Activated T-cell treated with anti-CD3 and anti-CD28 coated beads, Interleukin-2, amount 50 U/mL, for 1 hour (primary cell): Measurements from ENCODE around the gene TAOK2.
A peak's percentile ranks its signal among the peaks of the same experiment; 100 is the strongest.
"Not testable (repeated sequence)": the region's sequence is repeated elsewhere in the genome, so short reads cannot be mapped to it uniquely, and the experiment has no call there.

Experiments
- DNase-seq: peaks from one replicate; pipeline ENCODE4 v3.0.0-alpha.2; 2020

The TAOK2 gene

DNA sequence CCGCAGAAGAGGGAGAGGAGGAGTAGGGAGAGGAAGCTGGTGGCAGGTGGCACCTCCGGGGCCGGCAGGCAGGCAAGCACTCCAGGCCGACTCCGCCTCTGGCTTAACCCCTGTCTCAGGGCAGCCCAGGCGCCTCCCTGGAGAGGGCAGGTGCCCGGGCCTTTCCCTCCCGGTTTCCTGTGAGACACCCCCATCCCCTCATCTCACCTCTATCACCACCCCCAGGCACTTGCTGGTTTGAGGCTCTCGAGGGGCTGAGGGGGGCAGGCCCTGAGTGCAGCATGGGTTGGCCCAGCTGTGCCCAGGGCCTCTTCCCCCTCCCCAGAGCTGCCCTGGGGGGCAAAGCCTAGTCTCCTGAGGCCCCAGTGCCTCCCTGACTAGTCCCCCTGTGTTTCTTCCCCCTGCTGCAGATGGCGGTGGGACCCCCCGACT, 31.2 kb downstream of the TAOK2 start:
- no peak for DNase-seq

DNA sequence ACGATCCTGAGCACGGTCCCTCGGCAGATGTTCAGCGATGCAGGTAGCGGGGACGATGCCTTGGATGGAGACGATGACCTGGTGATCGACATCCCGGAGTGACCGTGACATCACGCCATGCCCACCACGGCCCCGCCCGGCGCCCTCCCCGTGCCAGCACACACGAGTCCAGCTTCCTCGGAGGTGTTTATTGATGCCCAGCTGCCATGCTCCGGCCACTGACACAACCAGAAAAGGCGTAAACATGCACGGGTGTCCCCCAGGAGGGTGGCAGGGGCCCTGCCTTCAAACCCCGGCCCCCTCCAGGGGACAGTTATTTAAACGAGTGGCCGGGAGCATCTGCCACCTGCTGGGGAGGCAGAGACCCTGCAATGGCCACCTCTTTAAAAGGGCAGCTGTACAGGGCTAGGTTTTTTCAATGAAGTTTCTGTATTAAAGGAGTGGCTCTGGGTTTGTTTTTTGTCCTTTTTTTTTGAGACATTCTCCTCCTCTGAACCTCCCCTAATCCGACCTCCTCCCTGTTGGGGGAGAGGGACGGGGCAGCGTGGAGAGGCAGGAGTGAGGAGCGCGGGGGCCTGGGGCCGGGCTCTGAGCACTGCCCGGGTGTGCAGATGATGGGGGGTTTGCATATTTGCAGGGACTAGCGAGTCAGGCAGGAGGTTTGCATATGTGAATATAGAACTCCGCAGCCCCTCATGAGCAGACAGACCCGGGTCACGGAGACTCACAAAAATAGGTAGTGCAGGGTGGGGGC, 31.9 kb downstream of the TAOK2 start:
- peak; percentile 53 for DNase-seq

DNA sequence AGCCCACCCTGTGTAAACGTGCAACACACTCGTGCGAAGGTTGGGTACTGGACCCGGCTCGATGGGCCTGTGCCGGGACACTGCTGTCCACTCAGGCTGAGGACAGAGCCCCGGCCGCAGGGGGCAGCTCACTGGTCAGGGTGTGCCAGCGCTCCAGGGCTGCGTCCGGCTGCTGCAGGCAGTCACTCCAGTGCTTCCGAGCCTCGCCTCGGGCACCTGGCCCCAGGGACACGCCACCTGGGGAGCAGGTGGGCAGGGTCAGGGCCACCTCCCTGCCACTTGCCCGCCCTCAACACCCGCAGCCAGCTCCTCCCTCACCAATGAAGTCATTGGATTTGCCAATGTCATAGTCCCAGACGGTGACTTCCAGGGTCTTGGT, 32.4 kb downstream of the TAOK2 start:
- no peak for DNase-seq

DNA sequence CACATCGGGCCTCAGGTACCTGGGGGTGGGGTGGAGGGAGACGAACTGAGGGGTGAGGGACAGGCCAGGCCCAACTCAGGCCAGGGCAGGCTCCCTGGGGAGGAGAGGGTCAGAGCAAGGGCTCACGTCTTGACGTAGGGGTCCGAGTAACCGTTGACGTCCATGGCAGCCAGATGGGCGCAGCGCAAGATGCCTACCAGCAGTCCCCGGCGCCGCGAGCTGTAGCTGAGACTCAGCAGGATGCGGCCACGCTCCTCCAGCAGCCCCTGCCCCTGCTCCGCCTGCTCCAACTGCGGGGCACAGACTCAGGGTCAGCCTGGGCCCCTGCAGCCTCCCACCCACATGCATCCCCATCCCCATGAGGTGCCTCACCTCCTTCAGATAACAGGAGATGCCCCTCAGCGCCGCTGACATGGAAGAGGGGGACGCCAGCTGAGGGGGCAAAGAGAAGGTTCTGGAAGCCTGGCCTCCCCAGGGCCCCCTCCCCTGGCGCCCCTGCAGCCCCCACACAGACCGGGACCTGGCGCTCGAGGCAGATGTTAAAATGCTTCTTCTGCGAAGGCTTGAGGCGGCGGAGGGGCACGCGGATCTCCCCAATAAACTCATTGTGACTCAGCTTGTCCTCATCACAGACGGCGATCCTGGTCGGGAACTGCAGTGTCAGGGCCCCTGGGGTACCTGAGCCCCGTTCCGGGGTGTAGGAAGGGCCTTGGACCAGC, 33.1 kb downstream of the TAOK2 start:
- no peak for DNase-seq

DNA sequence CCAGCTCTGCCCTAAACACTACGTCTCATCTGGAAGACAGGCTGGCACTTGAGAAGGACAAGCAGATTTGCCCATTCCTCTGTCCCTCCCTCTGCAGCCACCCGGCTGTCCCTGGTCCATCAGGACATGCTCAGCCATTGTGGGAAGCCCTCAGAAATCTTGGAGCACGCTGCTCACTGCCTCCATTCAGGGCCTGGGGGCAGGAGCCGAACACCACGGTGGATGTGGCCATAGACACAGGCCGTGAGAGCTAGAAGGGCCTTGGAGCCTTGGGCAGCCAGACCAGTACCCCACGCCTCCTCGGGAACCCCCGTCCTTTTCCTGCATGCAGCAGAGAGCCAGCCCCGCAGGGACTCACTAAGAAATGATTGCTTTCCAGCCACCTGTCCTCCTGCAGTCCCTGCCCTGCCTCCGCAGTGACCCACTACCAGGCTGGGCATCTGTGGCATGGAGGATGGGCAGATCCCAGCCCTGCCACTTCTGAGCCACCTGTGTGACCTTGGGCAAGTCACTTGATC, 33.8 kb downstream of the TAOK2 start:
- no peak for DNase-seq

DNA sequence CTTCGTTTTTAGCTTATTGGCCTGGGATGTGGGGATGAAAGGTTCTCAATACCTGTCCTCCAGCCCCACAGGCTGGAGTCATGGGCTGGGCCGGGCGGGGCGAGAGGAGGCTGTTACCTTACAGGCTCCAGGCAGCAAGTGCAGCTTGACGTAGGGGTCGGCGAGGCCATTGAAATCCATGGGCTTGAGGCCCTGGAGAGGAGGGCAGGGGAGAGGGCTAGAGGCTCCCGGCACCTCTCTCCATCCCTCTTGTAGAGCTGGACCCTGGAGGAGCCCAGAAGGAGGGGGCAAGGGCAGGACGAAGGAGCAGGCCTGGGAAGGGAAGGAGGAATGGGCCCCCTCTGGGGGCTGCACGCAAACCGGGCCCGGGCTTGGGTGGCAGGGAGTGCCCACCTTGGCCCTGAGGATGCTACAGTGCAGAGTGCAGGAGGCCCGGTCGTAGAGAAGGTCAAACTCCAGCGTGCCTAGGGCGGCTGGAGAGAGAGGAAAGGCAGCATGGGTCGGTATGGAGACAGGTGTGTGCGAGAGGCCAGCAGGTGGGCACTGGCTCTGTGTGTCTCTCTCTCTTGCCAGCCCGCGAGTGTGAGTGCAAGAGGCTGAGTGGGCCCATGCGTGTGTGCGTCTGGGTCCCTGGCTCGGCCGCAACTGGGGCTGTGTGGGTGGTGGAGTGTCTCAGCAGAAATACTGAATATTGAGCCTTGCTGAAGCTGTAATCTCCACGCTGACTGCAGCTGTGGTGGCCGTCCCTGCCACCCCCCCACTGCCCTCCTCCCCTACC, 35.6 kb downstream of the TAOK2 start:
- DNase-seq, result no peak

DNA sequence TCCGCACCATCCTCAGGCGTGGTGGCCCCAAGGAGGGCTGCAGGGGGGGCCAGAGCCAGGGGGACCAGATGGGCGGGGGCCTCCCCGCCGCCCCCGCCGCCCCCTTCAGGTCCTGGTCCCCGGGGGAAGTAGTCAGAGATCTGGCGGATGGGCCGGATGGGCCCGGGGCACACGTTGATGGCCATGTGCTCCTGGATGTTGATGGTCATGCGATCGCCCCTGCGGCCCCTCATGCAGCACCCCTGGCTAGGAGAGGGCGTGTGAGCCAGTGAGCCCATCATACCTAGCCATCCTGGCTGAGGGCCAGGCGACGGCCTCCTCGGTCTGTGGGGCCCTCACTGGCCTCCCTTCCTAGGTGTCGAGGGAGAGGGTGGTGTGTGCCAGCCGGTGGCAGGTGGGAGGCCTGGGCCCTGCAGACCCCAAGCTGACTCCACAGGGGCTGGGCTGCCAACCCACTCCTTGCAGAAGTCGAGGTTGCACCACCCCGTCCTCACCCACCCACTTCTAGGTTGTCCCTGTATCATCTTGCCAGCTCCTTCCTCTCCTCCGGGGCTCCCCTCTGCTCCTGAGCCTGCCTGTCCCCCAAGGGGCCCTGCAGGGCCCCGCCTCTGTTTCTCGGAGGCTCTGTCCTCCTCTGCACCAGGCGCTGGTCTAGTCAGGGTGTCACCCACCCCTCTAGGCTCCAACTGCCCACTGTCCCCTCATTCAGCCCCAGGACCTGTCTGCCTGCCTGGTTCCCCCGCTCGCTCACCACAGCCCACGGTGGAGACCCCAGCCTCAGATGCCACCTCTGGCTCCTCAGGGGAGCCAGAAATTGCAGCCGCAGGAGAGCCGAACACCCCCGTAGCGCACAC, 36.5 kb downstream of the TAOK2 start:
- DNase-seq, result no peak

DNA sequence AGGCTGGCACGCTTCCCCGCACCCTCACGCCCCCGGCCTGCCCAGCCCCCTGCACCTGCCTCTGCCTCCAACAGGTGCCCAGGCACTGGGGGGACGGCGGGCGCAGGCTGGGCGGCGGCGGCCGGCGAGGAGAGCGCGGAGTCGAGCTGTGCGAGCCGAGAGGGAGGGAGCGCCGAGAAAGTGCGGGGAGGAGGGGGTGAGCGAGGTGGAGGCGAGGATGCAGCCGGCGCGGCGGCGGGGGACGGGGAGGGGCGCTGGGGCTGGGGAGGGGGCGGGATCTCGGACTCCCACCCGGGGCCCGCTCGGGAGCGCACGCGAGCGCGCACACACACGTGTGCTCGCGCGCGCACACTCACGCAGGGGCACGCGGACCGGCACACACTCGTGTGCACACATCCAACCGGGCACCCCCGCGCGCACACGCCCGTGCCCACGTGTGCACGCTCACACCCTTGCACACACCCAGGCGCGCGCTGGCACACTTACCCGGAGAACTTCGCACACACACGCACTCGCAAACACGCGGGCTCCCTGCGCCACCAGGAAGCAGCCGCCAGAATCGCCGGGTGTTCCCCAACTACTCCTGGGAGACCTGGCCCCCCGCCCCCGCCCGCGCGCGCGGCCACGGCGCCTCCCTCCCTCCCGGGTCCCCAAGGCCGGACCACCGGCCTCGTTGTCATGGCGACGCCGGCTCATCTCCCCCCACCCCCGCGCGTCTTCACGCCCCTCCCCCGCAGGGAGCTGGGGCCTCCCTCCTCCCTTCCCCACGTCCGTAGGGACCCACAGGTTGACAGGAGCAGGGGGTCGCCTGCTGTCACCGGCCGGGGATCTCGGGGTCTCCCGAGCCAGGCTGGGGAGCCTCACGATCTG, 37.4 kb downstream of the TAOK2 start, which contains the start of gene DOC2A:
Gene DOC2A (minus strand): TSS at position 184 of the 870 bp plus-strand sequence. CDS start 805 bp downstream, outside the sequence.
- peak; percentile 40 for DNase-seq

DNA sequence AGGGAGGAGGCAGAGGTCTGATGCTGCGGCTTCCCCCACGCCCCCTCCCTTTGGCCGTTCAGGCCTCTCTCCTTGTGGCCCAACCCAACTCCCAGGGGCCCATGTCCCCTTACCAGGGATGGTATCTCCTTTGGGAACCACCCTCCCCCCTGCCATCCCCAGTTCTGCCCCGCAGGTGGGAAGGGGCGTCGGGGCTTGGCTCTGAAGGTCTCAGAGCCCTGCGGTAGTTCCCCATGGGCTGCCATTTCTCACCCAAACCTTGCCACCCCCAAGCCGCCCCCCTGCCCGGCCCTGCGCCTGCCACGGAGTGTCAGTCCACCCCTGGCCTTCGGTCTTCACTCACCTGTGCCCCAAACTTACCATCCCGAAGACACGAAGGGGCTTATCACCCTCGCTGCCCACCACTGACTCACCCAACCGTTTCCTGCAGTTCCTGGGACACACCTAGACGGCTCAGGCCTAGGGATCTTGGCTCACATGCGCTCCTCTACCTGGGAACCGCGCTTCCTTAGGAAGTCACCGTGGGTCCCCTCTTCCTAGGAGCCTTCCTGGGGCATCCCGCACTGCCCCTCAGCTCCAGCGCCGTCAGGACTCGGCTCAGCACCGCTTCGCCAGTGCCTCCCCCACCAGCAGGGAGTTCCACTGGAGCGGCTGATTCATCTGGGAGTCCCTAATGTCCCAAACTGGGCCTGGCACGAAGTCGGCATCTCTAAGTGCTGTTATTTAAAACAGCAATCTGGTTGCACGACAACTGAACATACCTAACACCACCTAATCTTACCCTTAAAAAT, 38.2 kb downstream of the TAOK2 start:
- DNase-seq, result no peak

DNA sequence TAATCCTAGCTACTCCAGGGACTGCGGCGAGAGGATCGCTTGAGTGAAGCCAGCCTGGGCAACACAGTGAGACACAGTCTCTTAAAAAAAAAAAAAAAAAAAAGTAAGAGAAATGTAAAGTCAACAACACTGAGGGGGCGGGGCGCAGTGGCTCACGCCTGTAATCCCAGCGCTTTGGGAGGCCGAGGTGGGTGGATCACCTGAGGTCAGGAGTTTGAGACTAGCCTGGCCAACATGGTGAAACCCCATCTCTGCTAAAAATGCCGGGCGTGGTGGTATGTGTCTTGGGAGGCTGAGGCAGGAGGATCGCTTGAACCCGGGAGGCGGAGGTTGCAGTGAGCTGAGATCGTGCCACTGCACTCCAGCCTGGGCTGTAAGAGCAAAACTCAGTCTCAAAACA, 38.9 kb downstream of the TAOK2 start:
- DNase-seq, result not testable (repeated sequence)

DNA sequence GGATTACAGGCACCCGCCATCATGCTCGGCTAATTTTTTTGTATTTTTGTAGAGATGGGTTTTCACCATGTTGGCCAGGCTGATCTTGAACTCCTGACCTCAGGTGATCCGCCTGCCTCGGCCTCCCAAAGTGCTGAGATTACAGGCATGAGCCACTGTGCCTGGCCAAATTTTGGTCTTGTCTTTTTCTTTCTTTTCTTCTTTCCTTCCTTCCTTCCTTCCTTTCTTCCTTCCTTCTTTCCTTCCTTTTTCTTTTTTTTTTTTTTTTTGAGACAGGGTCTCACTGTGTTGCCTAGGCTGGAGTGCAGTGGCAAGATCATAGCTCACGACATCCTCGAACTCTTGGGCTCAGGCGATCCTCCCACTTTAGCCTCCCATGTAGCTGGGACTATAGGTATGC, 41.8 kb downstream of the TAOK2 start:
- DNase-seq, result not testable (repeated sequence)

DNA sequence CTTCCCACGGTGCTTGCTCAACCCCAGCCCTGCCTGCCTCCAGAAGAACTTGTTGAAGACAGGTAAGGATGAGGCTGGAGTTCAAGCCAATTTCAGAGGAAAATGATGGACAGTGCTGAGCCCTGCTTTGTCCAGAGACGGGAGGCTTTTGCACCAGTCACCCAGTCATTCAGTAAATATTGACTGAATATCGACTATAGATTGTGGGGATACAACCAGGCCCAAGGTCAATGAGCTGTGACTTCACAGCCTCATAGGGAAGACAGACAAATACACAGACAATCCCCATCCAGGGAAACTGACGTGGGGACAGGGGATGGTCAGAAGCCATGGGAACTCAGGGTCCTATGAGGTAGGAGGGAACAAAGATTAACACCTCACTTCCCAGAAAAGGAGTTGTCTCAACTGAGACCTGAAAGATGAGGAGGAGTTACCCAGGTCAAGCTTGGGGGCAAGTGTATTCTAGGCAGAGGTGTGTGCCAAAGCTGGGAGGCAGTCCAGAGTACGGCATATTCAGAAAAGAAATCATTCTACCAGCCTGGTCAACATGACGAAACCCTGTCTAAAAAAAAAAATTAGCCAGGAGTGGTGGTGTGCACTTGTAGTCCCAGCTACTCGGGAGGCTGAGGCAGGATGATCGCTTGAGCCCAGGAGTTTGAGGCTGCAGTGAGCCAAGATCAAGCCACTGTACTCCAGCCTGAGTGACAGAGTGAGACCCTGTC, 43.0 kb downstream of the TAOK2 start:
- no peak for DNase-seq

DNA sequence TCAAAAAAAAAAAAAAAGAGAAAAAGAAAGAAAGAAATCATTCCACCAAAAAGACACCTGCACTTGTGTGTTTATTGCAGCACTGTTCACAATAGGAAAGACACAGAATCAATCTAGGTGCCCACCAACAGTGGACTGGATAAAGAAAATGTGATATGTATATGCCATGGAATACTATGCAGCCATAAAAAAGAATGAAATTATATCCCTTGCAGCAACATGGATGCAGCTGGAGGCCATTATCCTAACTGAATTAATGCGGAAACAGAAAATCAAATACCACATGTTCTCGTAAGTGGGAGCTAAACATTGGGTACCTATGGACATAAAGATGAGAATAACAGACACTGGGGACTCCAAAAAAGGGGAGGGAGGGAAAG, 43.6 kb downstream of the TAOK2 start:
- DNase-seq, result no peak

DNA sequence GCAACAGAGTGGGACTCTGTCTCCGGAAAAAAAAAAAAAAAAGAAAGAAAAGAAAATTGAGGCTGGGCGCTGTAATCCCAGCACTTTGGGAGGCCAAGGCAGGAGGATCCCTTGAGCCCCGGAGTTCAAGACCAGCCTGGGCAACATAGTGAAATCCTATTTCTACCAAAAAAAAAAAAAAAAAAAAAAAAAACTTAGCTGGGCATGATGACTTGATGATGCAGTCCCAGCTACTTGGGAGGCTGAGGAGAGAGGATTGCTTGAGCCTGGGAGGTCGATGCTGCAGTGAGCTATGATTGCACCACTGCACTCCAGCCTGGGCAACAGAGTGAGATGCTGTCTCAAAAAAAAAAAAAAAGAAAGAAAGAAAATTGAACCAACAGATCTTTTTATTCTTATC, 44.3 kb downstream of the TAOK2 start:
- DNase-seq, result not testable (repeated sequence)

DNA sequence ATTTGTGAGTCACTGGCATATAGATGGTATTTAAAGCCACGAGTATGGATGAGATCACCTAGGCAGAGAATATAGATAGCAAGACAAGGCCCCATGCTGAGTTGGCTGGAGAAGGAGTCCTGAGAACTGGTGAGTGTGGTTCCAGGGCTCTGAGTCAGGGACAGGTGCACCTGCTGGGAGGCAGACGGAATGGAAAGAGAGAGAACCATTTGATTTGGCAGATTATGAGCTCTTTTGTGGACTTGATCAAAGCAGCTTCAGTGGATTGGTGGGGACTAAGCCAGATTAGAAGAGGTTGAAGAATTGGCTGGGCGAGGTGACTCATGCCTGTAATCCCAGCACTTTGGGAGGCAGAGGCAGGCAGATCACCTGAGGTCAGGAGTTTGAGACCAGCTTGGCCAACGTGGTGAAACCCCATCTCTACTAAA, 45.1 kb downstream of the TAOK2 start:
- DNase-seq, result no peak

DNA sequence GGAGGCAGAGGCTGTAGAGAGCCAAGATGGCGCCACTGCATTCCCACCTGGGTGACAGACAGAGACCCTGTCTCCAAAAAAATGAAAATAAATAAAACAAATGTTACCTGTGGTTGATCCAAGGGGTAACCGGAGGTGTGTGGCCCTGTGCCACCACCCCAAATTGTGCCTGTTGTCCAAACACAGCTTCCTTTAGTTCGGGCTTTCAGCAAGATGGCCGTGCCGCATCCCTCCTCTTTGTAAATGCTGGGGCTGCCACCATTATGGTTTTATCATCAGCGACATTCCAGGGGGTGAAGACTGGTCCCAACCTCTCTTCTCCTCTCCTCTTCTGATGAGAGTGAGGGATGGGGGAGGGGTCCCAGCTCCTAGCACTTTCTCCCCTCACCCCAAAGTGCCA, 49.2 kb downstream of the TAOK2 start, which contains the start of gene C16orf92:
Gene C16orf92 (plus strand): TSS at position 312 of the 400 bp plus-strand sequence. CDS start 143 bp downstream, outside the sequence.
- no peak for DNase-seq

DNA sequence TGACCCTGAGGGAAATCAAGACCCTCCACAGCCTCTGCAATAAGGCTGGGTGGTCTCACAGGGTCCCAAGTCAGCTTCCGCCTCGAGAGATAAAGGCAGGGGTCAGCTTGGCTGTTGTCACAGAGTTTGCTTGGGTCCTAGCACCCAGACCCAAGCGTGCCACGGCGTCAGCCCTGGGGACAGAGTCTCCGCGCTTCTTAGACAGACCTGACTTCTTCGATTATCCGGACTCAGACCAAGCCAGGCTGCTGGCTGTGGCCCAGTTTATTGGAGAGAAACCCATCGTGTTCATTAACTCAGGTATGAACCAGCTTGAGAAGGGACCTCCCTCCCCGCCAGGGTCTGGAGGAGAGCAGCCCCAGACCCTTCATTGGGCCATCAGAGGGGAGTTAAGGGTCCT, 49.9 kb downstream of the TAOK2 start:
- DNase-seq, result no peak

DNA sequence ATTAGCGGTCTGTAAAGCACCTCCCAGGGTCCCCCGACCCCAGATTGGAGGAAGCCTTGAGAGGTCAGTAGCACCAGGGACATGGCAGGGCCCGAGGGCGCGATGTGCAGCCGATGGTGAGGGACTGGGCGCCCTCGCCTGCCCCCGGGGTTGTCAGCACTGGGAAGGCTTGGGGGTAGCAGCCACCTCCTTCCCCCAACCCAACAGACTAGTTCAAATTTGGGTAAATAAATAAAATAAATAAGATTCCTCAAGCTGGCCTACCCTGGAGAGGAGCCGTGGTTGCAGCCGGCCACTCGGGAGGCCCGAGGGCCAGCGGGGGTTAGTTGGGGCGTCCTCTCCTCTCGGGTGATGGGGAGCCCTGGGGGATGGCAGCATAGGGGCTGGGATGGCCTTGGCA, 50.8 kb downstream of the TAOK2 start:
- no peak for DNase-seq

DNA sequence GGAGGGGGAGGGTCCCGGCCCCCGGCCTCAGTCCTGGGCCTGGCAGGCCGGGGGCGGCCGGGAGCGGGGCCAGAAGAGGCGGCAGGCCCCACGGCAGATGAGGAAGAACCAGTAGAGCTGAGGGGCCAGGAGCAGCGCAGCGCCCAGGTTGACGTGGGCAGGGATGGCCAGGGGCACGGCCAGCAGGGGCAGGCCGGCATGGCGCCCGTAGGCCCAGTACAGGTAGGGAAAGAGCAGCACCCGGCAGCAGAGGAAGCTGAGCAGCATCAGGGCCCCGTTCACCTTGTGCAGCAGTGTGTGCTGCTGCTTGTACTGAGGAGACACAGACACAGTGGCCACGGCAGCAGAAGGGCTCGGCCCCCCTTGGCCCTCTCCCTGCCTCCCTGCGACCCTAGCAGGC, 51.5 kb downstream of the TAOK2 start:
- no peak for DNase-seq

DNA sequence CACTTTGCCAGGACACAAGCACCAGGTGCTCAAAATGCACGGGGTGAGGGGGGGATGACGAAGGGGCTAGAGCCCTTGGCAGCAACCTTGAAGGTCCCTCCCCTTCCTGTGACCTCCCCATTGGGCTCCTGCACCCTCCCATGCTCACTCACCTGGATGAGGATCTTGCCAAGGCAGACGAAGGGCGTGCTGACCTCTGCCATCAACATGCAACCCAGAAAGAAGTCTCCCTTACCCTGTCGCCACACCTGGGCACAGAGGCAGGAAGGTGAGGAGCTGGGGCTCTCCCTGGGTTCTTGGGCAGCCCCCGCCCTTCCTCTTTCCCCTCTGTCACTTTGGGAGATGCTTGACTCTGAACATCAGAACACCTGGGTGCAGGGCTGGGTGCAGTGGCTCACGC, 51.9 kb downstream of the TAOK2 start:
- no peak for DNase-seq
